Astrocyte (in vitro differentiated cells and primary cell): ENCODE measurements around the gene RBM19.

Experiments used
- CTCF ChIP-seq: IDR thresholded peaks from 2 replicates; pipeline ENCODE4 v1.5.1; 2011; ENCODE audit warnings: low read depth, mild to moderate bottlenecking, inconsistent platforms, low read length, moderate library complexity; ENCODE audit not compliant: insufficient read depth
- EZH2 ChIP-seq: IDR thresholded peaks from 2 replicates; pipeline ENCODE4 v1.6.1; 2012; ENCODE audit warnings: mild to moderate bottlenecking, low read length, inconsistent platforms; ENCODE audit not compliant: insufficient read depth

- TF ChIP-seq CTCF, result no peak
- no peak for TF ChIP-seq EZH2
Measured at GRCh38 chr12:113844495-113845210, 121.5 kb downstream of the RBM19 start.
